Natural killer cell (primary cell): ENCODE results near the gene FZD7. TPM values are rescaled to one million over a fixed set of nuclear protein-coding genes. Genes with fewer than 3 reads are reported as not detected.

Experiments used
- ATAC-seq, 3 donors: fragments of 150-1000 bp in 2 of 3; fragments of 200-7000 bp in 1 of 3; cut with Tn5 transposase; 1 replicate in 1 of 3; 2 replicates in 2 of 3; pipeline ENCODE4 v1.10.0; 2021; ENCODE audit warnings: mild to moderate bottlenecking in 2 of 3, moderate library complexity in 2 of 3
- DNase-seq, 2 donors: peaks; one replicate each; pipeline versions ENCODE4 v3.0.0 to v3.0.0-alpha.2; 2013 to 2021; ENCODE audit warnings: mixed read lengths in 1 of 2
- H3K27ac ChIP-seq: one replicate; pipeline ENCODE4 v1.5.1; 2013; ENCODE audit warnings: mild to moderate bottlenecking, low read length
- H3K27me3 ChIP-seq: one replicate; pipeline ENCODE4 v1.6.1; 2013; ENCODE audit warnings: low read length; ENCODE audit not compliant: control insufficient read depth, insufficient read depth
- H3K36me3 ChIP-seq: one replicate; pipeline ENCODE4 v1.6.1; 2013; ENCODE audit warnings: low read length; ENCODE audit not compliant: control insufficient read depth, insufficient read depth
- H3K4me1 ChIP-seq: one replicate; pipeline ENCODE4 v1.6.1; 2013; ENCODE audit warnings: low read length; ENCODE audit not compliant: control insufficient read depth, insufficient read depth
- H3K4me3 ChIP-seq: one replicate; pipeline ENCODE4 v1.5.1; 2013; ENCODE audit warnings: low read length
- H3K9me3 ChIP-seq: one replicate; pipeline ENCODE4 v1.6.1; 2013; ENCODE audit warnings: low read length; ENCODE audit not compliant: control insufficient read depth, insufficient read depth
- H3K27ac Mint-ChIP-seq, 2 donors: one replicate each; pipeline ENCODE4 v1.8.0; 2022; ENCODE audit warnings: mild to moderate bottlenecking in 2 of 2, mixed read lengths in 2 of 2, moderate library complexity in 1 of 2
- H3K27me3 Mint-ChIP-seq, 2 donors: one replicate each; pipeline ENCODE4 v1.8.0; 2022; ENCODE audit warnings: low read depth in 2 of 2, mixed read lengths in 2 of 2
- H3K36me3 Mint-ChIP-seq: one replicate; pipeline ENCODE4 v1.8.0; 2022; ENCODE audit warnings: mixed read lengths
- H3K4me1 Mint-ChIP-seq, 2 donors: one replicate each; pipeline ENCODE4 v1.8.0; 2022; ENCODE audit warnings: mixed read lengths in 2 of 2
- H3K4me3 Mint-ChIP-seq: one replicate; pipeline ENCODE4 v1.8.0; 2022; ENCODE audit warnings: mild to moderate bottlenecking, moderate library complexity, mixed read lengths
- H3K9me3 Mint-ChIP-seq, 2 donors: one replicate each; pipeline ENCODE4 v1.8.0; 2022; ENCODE audit warnings: mixed read lengths in 2 of 2
- WGBS: methylation state at CpG from one replicate; pipeline ENCODE4 v1.1.7; 2013; ENCODE audit warnings: missing lambda C conversion rate; ENCODE audit not compliant: insufficient coverage; 5-methylcytosine and 5-hydroxymethylcytosine counted together
- intact Hi-C: fragments of 100-400 bp; cut with micrococcal nuclease; formaldehyde crosslinking; loops from one replicate; pipeline ENCODE4 v1.14.2; 2022
- total RNA-seq, 4 donors: library from RNA; stranded (reverse); fragments of 120-200 nt in 1 of 4; gene quantifications; one replicate each; pipeline versions ENCODE4 v1.2.3 to v1.2.4, GENCODE V29; 2013 to 2022
- TF ChIP-seq, protein P1 (sequence below): fragments of 200-600 bp; IDR thresholded peaks from one replicate; pipeline ENCODE4 v1.8.0; 2022; ENCODE audit warnings: antibody characterized with exemption

FZD7 gene
- total RNA-seq, 3 donors from 2014 or later (not counting 1 experiment from before 2014, with no cell fraction given), result 0.27 to 1.6 TPM; not detected in 1

DNA sequence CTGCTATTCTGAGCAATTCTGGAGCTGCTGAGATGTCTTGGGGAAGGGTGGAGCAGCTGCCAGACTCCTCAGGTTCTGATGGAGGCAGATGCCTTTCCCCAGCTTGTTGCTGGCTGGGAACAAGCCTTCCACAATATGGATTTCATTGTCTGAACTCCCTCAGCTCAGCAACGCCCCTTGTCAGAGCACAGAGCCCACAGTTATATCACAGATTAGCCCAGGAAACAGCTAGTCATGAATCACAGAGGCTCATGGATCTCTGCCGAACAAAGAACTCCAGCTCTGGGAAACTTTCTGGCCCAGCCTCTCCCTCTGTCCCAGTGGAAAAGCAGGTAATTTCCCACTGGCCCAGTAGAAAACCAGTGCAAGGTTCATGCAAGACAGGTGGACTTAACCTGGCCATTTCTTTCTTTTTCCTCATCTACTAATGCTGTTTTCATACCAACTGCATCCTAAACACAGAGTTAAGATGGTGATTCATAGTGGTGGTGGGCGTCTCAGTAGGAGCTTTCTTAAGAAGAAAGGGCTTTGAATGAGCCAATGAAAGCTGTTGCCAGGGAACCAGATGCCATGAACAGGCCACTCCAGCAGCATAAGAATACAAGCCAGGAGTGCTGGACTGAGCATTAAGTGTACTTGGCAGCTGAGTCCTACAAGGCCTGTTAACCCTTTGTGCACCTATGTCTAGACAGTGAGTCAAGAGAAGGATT lies 30.7 kb downstream of the FZD7 start:
- Histone ChIP-seq H3K36me3 (no peaks in the 10 kb centered on the region), H3K27me3 (peaks cover 3% of the 10 kb centered on the region), H3K9me3 (no peaks in the 10 kb centered on the region), H3K4me1 (no peaks in the 10 kb centered on the region), H3K27ac (no peak overlapping the region), H3K4me3 (no peak overlapping the region)
- DNase-seq (no peak), ATAC-seq (no peak)
- Mint-ChIP-seq H3K27me3 (peaks cover 8 to 18% of the 10 kb centered on the region in 2 donors), H3K36me3 (no peaks in the 10 kb centered on the region), H3K9me3 (no peaks in the 10 kb centered on the region), H3K27ac (no peak overlapping the region), H3K4me3 (no peak overlapping the region), H3K4me1 (no peaks in the 10 kb centered on the region)
- intact Hi-C loops, result no loop called here
- WGBS, result 68% methylated on average over 3 of the region's 3 CpGs
- TF ChIP-seq, protein P1, sequence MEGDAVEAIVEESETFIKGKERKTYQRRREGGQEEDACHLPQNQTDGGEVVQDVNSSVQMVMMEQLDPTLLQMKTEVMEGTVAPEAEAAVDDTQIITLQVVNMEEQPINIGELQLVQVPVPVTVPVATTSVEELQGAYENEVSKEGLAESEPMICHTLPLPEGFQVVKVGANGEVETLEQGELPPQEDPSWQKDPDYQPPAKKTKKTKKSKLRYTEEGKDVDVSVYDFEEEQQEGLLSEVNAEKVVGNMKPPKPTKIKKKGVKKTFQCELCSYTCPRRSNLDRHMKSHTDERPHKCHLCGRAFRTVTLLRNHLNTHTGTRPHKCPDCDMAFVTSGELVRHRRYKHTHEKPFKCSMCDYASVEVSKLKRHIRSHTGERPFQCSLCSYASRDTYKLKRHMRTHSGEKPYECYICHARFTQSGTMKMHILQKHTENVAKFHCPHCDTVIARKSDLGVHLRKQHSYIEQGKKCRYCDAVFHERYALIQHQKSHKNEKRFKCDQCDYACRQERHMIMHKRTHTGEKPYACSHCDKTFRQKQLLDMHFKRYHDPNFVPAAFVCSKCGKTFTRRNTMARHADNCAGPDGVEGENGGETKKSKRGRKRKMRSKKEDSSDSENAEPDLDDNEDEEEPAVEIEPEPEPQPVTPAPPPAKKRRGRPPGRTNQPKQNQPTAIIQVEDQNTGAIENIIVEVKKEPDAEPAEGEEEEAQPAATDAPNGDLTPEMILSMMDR, result no peak

DNA sequence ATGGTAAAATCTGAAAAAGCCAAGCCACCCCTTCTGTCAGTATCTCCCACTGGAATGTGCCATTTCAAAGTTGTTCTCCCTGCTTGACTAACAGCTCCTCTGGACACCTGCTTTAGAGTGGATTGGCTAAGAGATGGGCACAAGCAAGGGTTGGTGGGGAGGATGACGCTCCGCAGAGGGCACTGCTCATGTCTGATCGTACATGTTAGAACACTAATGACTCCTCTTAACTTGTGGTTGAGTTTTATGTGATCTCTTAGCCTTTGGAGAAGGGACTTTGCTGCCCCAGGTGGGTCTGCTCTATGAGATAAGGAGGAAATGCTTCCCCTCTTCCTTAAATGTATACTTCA lies 31.2 kb downstream of the FZD7 start:
- no peak overlapping the region for H3K4me3 ChIP-seq

DNA sequence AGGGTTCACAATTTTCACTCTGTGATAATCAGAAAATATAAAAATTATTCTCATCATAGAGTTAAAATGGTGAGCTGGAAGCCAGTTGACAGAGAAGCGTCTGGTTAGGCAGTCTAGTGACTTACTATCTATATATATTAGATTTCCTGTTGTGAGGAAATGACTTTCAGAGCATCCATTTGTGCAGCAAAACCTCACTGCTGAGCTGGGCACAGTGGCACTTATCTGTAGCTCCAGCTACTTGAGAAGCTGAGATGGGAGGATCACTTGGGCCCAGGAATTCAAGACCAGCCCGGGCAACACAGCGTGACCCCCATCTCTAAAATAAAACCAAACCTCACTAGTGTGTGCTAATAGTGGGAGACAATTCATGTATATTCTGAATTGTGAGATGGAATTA lies 32.2 kb downstream of the FZD7 start:
- Mint-ChIP-seq H3K27me3 (peaks cover 4 to 18% of the 10 kb centered on the region in 2 donors), H3K9me3 (no peaks in the 10 kb centered on the region)
- WGBS, result no CpG with 5 or more reads among the region's 3 CpGs

More for the DNA sequence above, 31.2 kb downstream of the FZD7 start:
- Histone ChIP-seq H3K27me3 (peaks cover 3% of the 10 kb centered on the region), H3K27ac (no peak overlapping the region), H3K4me1 (no peaks in the 10 kb centered on the region), H3K36me3 (no peaks in the 10 kb centered on the region), H3K9me3 (no peaks in the 10 kb centered on the region)
- TF ChIP-seq, protein P1, result no peak
- Mint-ChIP-seq H3K27me3 (peaks cover 8 to 18% of the 10 kb centered on the region in 2 donors), H3K36me3 (no peaks in the 10 kb centered on the region), H3K4me1 (no peaks in the 10 kb centered on the region), H3K9me3 (no peaks in the 10 kb centered on the region), H3K4me3 (no peak overlapping the region), H3K27ac (no peak overlapping the region)
- no peak for DNase-seq
- intact Hi-C loops, result no loop called here
- WGBS, result 93% methylated on average over 3 of the region's 3 CpGs
- ATAC-seq, result no peak

More for the DNA sequence above, 32.2 kb downstream of the FZD7 start:
- no peak overlapping the region for H3K27ac ChIP-seq
- no peak overlapping the region for H3K27ac Mint-ChIP-seq
- H3K9me3 ChIP-seq, result no peaks in the 10 kb centered on the region
- H3K4me3 ChIP-seq, result no peak overlapping the region
- intact Hi-C loops, result no loop called here
- H3K36me3 ChIP-seq, result no peaks in the 10 kb centered on the region
- H3K4me1 Mint-ChIP-seq, result no peaks in the 10 kb centered on the region
- DNase-seq (no peak), ATAC-seq (no peak)
- no peaks in the 10 kb centered on the region for H3K36me3 Mint-ChIP-seq
- no peak overlapping the region for H3K4me3 Mint-ChIP-seq
- TF ChIP-seq, protein P1, result no peak
- no peaks in the 10 kb centered on the region for H3K27me3 ChIP-seq
- H3K4me1 ChIP-seq, result no peaks in the 10 kb centered on the region
